Measurements from ENCODE around the gene KIF26A. TPM values are rescaled to one million over a fixed set of nuclear protein-coding genes. Genes with fewer than 3 reads are reported as not detected.

The KIF26A gene
- 18.6 and 26.8 TPM in 2 replicates for polyA plus RNA-seq (2014; cell fraction: cytosol; rRNA removed)
- polyA plus RNA-seq (2014; cell fraction: nucleus; rRNA removed) = 31.9 and 35.6 TPM in 2 replicates

GRCh38 chr14:104138098-104138717 lies at the start of gene KIF26A:
Gene KIF26A (plus strand): TSS chr14:104138587. CDS start chr14:104138723, 136 bp downstream.
- DNase-seq (ENCODE audit: low spot score) = peak; percentile 81

- no peak for DNase-seq (ENCODE audit: low spot score)
These were observed 48.2 kb upstream of the KIF26A start for GRCh38 chr14:104090071-104090748.

GRCh38 chr14:104091061-104091926 lies 47.1 kb upstream of the KIF26A start:
- no peak for DNase-seq (ENCODE audit: low spot score)

GRCh38 chr14:104091927-104092771 lies 46.2 kb upstream of the KIF26A start:
- DNase-seq (ENCODE audit: low spot score) = no peak

- no peak for DNase-seq (ENCODE audit: low spot score)
These were observed 45.4 kb upstream of the KIF26A start for GRCh38 chr14:104092931-104093365.

GRCh38 chr14:104093366-104094055 lies 44.9 kb upstream of the KIF26A start:
- no peak for DNase-seq (ENCODE audit: low spot score)

- no peak for DNase-seq (ENCODE audit: low spot score)
These were observed 44.2 kb upstream of the KIF26A start for GRCh38 chr14:104094056-104094708.

GRCh38 chr14:104094709-104095425 lies 43.5 kb upstream of the KIF26A start:
- peak; percentile 36 for DNase-seq (ENCODE audit: low spot score)

GRCh38 chr14:104095426-104096310 lies 42.7 kb upstream of the KIF26A start:
- no peak for DNase-seq (ENCODE audit: low spot score)

GRCh38 chr14:104096318-104096717 lies 42.1 kb upstream of the KIF26A start:
- DNase-seq (ENCODE audit: low spot score) = no peak

GRCh38 chr14:104096751-104097700 lies 41.4 kb upstream of the KIF26A start:
- no peak for DNase-seq (ENCODE audit: low spot score)

- DNase-seq (ENCODE audit: low spot score) = no peak
These were observed 39.9 kb upstream of the KIF26A start for GRCh38 chr14:104098272-104099095.

- no peak for DNase-seq (ENCODE audit: low spot score)
These were observed 39.0 kb upstream of the KIF26A start for GRCh38 chr14:104099096-104100041.

GRCh38 chr14:104100171-104101085 lies 38.0 kb upstream of the KIF26A start:
- DNase-seq (ENCODE audit: low spot score) = no peak

Data from SK-N-DZ (cell line).